DMS114 treated with DMSO at 0.1 percent for 48 hours (cell line): ENCODE measurements around the gene BCL11B.

ENCODE experiments used
- DNase-seq: peaks from one replicate; lab custom pipeline; 2025; ENCODE audit not compliant: unreplicated experiment; lab: John Stamatoyannopoulos, UW

Gene BCL11B

DNA sequence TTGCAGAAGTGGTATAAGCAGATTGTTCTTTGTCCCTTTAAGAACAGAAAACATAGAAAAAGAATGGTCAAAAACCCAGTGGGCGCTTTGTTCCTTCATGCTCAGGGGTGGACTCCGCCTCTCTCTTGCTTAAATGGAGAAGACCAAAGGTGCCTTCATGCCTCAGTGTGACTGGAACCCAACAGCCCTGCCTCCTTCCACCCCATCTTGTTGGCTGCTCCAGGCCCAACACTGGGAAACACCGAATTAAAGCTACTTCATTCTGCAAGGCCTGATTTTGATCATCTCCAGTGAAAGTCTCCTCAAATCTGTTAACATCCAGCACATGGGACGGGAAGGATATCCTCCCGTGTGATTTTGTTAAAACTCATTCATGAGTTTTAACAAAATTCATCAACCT lies 103.7 kb downstream of the BCL11B start:
- DNase-seq: no peak

DNA sequence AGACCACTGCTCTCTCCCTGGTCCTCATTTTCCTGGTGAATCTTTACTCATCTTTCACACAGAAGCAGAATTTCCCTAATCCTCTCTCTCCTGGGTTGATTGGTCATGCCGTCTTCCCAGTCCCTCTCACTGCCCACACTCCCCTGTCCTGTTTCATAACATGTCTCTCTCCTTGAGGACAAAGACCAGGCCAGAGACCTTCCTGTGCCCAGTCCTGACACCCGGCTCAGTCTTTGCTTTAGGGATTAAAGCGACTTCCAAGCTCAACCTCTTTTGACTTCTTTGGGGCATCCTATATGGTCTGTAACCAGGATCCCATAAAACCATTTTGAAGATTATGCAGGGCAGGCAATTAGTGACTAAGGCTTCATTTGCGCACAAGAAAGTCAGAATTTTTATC lies 105.5 kb downstream of the BCL11B start:
- no peak for DNase-seq

DNA sequence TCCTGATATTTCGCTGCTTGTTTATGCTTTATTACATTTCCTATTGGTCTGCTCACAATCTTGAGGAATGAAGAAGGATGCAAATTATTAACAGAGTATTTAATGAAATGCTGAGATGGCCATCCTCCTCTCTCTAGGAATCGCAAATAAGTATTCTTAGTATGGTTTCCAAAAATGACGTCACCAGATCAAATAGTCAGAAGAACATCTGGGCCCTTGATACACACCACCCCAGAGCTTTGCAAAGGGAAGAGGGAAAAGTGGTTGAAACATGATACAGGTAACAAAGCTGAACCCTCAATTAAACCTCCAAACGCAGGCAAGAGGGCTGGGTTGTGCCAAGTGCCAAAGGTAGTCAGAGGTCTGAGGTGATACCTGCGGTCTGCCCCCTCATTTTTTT lies 107.3 kb downstream of the BCL11B start:
- no peak for DNase-seq

GRCh38 chr14:99163446-99163845 lies 108.6 kb downstream of the BCL11B start:
- no peak for DNase-seq

GRCh38 chr14:99159341-99160340 lies 112.4 kb downstream of the BCL11B start:
- DNase-seq: no peak

GRCh38 chr14:99158646-99159165 lies 113.3 kb downstream of the BCL11B start:
- DNase-seq: no peak

DNA sequence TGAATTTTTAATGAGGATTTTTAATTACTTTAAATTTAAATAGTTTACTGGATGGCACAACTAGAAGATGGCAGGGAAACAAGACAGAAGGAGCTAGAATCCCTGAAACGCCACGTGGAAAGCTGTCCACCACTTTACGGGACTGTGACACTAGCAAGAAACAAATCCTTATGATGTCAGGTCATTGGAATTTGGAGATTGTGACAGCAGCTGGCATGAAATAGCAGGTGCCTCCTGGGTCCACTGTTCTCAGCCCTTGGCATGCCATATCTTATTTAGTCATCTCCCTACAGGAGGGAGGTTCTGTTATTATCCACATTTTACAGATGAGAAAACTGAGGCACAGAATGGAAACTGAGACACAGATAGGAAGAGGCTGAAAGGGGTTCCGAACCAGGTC lies 113.8 kb downstream of the BCL11B start:
- no peak for DNase-seq

GRCh38 chr14:99157676-99158075 lies 114.3 kb downstream of the BCL11B start:
- DNase-seq: no peak

GRCh38 chr14:99157246-99157645 lies 114.8 kb downstream of the BCL11B start:
- DNase-seq: no peak

- DNase-seq: no peak
Measured at GRCh38 chr14:99156814-99157213, 115.2 kb downstream of the BCL11B start.

DNA sequence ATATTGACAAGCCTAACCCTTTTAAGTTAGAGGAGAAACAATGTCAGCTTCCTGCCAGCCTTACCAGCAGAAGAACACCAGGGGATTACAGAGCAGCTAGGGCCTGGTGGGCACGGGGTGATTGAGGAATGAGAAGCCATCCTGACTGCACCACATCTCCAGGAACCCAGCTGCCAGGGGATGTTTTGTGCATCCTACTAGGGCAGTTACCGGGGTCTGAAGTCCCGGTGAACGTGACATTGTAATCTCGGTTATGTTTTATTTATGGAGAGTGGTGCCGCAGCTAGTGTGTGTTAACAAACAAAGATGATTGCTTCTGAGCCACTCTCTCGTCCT lies 115.9 kb downstream of the BCL11B start:
- no peak for DNase-seq

- no peak for DNase-seq
Measured at GRCh38 chr14:99155173-99156089, 116.6 kb downstream of the BCL11B start.

DNA sequence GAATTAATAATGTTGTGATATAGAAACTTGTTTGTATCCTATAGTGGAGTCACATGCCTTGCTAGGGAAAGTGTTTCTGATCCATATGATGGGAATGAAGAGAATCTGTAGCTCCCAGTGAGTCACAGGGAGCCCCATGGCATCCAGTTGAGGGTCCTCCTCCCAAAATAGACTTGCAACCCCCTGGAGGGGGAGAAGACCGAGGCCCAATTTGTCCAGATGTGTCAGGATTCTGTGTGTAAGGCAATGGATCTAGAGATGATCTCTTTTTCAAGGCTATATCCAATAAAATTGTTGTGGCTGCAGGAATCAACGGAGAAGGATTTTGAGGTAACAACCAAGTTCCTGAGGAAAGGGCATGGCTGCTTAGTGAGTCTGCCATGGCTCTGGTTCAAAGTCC lies 121.8 kb downstream of the BCL11B start:
- no peak for DNase-seq

DNA sequence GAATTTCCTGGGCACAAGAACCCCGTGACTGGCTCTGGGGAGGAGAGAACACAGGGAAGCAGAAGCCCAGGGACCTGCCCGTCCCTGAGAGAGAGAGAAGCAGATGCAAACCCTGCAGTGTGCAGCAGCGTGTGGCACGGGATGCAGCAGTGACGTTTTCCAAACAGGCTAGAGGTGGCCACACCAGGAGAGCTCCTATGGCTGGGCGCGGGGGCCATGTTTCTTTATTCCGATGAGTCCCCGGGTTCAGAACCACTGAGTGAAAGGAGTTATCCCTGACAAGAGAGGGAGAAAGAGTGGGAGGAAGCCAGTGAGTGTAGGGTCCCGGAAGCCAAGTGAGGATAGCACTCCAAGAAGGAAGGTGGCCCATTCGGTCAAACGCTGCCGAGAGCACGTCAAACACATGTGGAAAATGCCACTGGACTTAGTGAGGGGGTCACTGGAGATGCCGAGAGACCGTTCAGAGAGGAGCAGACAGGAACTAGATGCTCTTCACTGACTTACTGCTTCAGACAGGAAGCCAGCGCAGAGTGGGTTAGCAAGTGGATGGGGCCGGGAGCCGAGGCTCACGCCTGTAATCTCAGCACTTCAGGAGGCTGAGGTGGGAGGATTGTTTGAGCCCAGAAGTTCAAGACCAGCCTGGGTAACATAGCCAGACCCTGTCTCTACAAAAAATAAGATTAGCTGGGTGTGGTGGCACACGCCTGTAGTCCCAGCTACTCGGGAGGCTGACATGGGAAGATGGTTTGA lies 123.0 kb downstream of the BCL11B start:
- no peak for DNase-seq

DNA sequence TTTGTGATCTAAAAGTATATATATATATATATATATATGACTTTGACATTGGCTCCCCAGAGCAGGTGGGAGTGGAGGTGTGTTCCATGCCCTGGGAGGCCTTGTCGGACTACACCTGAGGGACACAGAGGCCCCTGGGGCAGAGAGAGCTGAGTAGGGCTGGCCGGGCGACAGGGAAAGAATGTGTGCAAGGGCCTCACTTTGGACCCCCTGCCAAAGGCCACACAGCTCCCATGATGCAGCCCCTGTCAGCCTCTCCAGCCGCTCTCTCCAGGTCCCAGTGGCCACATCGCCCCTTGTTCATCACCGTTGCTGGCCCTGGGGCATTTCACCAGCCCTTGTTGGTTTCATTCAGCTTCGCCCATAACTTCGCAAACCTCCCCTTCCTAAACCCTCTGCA lies 123.9 kb downstream of the BCL11B start:
- no peak for DNase-seq

- DNase-seq: no peak
Measured at GRCh38 chr14:99147366-99147740, 124.6 kb downstream of the BCL11B start.

- DNase-seq: no peak
Measured at GRCh38 chr14:99146616-99147365, 125.2 kb downstream of the BCL11B start.

- DNase-seq: no peak
Measured at GRCh38 chr14:99145307-99145706, 126.7 kb downstream of the BCL11B start.

DNA sequence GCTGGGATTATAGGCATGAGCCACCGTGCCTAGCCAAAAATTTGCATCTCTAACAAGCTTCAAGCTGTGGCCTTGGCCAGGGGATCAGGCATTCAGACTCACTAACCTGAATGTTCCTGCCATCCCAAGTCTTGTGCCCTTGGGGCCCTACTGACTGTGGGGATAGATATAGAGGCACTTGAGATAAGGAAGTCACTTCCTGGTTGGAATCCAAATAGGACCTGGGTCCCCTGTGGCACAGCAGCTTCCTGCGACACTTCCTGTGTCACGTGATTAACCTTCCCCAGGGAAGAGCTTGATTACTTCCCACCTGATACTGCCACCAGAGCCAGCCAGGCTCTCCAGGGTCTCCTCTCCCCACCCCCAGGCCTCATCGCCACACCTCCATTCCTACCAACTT lies 128.2 kb downstream of the BCL11B start:
- no peak for DNase-seq

DNA sequence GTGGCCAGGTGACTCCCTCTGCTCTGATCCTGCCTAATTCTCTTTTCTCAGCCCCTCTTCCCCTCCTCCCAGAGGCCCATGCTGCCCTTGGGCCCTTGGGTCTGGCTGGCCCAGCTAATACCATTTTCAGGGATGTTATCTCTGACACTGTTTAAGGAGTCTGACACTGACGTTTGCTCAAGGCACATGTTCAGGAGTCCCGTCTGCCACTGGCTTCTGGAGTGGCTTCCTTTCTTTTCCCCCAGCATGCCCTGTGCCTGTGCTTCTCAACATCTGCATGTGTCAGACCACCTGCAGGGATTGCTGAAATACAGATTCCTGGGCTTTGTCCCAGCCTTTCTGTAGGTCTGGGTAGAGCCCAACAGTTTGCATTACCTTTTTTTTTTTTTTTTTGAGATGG lies 128.9 kb downstream of the BCL11B start:
- DNase-seq: no peak
